Stomach (tissue), 4 donors: ENCODE measurements around the gene SLC29A3.
"Not testable (repeated sequence)": the region's sequence is repeated elsewhere in the genome, so short reads cannot be mapped to it uniquely, and the experiment has no call there.

Experiments used
- POLR2A ChIP-seq, 4 donors: fragments of 450-650 bp; IDR thresholded peaks; one replicate each; pipeline ENCODE4 v1.6.1; 2016; ENCODE audit warnings: antibody characterized with exemption in 4 of 4, control low read depth in 2 of 4, mild to moderate bottlenecking in 1 of 4, moderate library complexity in 1 of 4
- POLR2AphosphoS5 ChIP-seq, 3 donors: sonication (generic); formaldehyde crosslinking; IDR thresholded peaks; one replicate each; pipeline ENCODE4 v1.6.1; 2016; ENCODE audit warnings: antibody characterized with exemption in 3 of 3
- TF ChIP-seq, protein P1 (sequence below), 7 experiments: fragments of 450-650 bp in 4 of 7; fragments of 200-600 bp in 3 of 7; sonication (generic) in 3 of 7; IDR thresholded peaks; one replicate each; pipeline ENCODE4 v1.5.1; 2016 to 2019; ENCODE audit warnings: antibody characterized with exemption in 7 of 7, control low read depth in 2 of 7, mild to moderate bottlenecking in 1 of 7

DNA sequence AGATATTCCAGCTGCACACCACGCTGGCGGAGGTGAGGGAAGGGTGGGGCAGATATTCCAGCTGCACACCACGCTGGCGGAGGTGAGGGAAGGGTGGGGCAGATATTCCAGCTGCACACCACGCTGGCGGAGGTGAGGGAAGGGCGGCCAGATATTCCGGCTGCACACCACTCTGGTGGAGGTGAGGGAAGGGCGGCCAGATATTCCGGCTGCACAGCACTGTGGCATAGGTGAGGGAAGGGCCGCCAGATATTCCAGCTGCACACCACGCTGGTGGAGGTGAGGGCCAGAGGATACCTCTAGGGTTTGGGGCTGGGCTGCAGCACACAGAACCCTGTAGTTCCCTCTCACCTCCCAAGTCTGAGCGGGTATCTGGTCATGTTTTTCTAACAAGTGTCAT lies 22.2 kb upstream of the SLC29A3 start:
- TF ChIP-seq POLR2A, POLR2AphosphoS5 (IDR thresholded peaks at IDR 0.05): not testable (repeated sequence)
- TF ChIP-seq, protein P1, sequence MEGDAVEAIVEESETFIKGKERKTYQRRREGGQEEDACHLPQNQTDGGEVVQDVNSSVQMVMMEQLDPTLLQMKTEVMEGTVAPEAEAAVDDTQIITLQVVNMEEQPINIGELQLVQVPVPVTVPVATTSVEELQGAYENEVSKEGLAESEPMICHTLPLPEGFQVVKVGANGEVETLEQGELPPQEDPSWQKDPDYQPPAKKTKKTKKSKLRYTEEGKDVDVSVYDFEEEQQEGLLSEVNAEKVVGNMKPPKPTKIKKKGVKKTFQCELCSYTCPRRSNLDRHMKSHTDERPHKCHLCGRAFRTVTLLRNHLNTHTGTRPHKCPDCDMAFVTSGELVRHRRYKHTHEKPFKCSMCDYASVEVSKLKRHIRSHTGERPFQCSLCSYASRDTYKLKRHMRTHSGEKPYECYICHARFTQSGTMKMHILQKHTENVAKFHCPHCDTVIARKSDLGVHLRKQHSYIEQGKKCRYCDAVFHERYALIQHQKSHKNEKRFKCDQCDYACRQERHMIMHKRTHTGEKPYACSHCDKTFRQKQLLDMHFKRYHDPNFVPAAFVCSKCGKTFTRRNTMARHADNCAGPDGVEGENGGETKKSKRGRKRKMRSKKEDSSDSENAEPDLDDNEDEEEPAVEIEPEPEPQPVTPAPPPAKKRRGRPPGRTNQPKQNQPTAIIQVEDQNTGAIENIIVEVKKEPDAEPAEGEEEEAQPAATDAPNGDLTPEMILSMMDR (IDR thresholded peaks at IDR 0.05) = not testable (repeated sequence)
